WTC11 (cell line): Measurements from ENCODE around the gene ZNF576.

ENCODE experiments used
- CREB1 ChIP-seq: sonication (generic); formaldehyde crosslinking; IDR thresholded peaks from 2 replicates; pipeline ENCODE4 v1.8.0; 2023; ENCODE audit warnings: mild to moderate bottlenecking, missing genetic modification reagents
- ELF4 ChIP-seq: sonication (generic); formaldehyde crosslinking; IDR thresholded peaks from 2 replicates; pipeline ENCODE4 v1.8.1; 2022; ENCODE audit warnings: low read depth, mild to moderate bottlenecking, moderate library complexity, missing genetic modification reagents
- ESRRA ChIP-seq: sonication (generic); formaldehyde crosslinking; IDR thresholded peaks from 2 replicates; pipeline ENCODE4 v1.8.1; 2022; ENCODE audit warnings: mild to moderate bottlenecking, missing genetic modification reagents, borderline replicate concordance
- ETV6 ChIP-seq: sonication (generic); formaldehyde crosslinking; IDR thresholded peaks from 2 replicates; pipeline ENCODE4 v1.8.1; 2022; ENCODE audit warnings: mild to moderate bottlenecking, missing genetic modification reagents
- NR3C1 ChIP-seq: sonication (generic); formaldehyde crosslinking; conservative IDR thresholded peaks from 2 replicates; pipeline ENCODE4 v1.8.1; 2023; ENCODE audit warnings: low read depth, mild to moderate bottlenecking, missing genetic modification reagents
- SMAD3 ChIP-seq: sonication (generic); formaldehyde crosslinking; IDR thresholded peaks from 2 replicates; pipeline ENCODE4 v1.8.0; 2022; ENCODE audit warnings: missing genetic modification reagents, mild to moderate bottlenecking, borderline replicate concordance
- TF ChIP-seq, protein P1 (sequence below): fragments of 200-600 bp; IDR thresholded peaks from 2 replicates; pipeline ENCODE4 v1.8.0; 2022; ENCODE audit warnings: antibody characterized with exemption
- TF ChIP-seq, protein P2 (sequence below): sonication (generic); formaldehyde crosslinking; IDR thresholded peaks from 2 replicates; pipeline ENCODE4 v1.8.1; 2023; ENCODE audit warnings: mild to moderate bottlenecking, missing genetic modification reagents, moderate library complexity

- TF ChIP-seq, protein P1, sequence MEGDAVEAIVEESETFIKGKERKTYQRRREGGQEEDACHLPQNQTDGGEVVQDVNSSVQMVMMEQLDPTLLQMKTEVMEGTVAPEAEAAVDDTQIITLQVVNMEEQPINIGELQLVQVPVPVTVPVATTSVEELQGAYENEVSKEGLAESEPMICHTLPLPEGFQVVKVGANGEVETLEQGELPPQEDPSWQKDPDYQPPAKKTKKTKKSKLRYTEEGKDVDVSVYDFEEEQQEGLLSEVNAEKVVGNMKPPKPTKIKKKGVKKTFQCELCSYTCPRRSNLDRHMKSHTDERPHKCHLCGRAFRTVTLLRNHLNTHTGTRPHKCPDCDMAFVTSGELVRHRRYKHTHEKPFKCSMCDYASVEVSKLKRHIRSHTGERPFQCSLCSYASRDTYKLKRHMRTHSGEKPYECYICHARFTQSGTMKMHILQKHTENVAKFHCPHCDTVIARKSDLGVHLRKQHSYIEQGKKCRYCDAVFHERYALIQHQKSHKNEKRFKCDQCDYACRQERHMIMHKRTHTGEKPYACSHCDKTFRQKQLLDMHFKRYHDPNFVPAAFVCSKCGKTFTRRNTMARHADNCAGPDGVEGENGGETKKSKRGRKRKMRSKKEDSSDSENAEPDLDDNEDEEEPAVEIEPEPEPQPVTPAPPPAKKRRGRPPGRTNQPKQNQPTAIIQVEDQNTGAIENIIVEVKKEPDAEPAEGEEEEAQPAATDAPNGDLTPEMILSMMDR: no peak
- TF ChIP-seq, protein P2, sequence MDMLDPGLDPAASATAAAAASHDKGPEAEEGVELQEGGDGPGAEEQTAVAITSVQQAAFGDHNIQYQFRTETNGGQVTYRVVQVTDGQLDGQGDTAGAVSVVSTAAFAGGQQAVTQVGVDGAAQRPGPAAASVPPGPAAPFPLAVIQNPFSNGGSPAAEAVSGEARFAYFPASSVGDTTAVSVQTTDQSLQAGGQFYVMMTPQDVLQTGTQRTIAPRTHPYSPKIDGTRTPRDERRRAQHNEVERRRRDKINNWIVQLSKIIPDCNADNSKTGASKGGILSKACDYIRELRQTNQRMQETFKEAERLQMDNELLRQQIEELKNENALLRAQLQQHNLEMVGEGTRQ (CRISPR knock-in tag): no peak
- TF ChIP-seq CREB1 (CRISPR knock-in tag) (no peak), ESRRA (CRISPR knock-in tag) (no peak), ETV6 (CRISPR knock-in tag) (no peak), NR3C1 (no peak), SMAD3 (CRISPR knock-in tag) (no peak), ELF4 (CRISPR knock-in tag) (no peak)
Measured at GRCh38 chr19:43562698-43563241, 33.6 kb upstream of the ZNF576 start.
